MM.1S (cell line): ENCODE results near the gene KDM4C.

Experiments used
- DNase-seq: peaks from one replicate; pipeline ENCODE4 v3.0.0-alpha.2; 2015
- H2AFZ ChIP-seq: fragments of 300-600 bp; sonication (generic); 2 replicates; pipeline ENCODE4 v1.6.0; 2016; ENCODE audit warnings: antibody characterized with exemption, low read length
- H3F3A ChIP-seq: fragments of 300-600 bp; sonication (generic); 2 replicates; pipeline ENCODE4 v1.6.1; 2016; ENCODE audit warnings: mild to moderate bottlenecking, antibody characterized with exemption, low read length, moderate library complexity, mixed read lengths; ENCODE audit not compliant: insufficient read depth
- H3K27ac ChIP-seq: fragments of 300-600 bp; sonication (generic); 2 replicates; pipeline ENCODE4 v1.5.1; 2016; ENCODE audit warnings: mild to moderate bottlenecking, low read length
- H3K27me3 ChIP-seq: fragments of 300-600 bp; sonication (generic); replicated peaks from 2 replicates; pipeline ENCODE4 v1.6.0; 2016; ENCODE audit warnings: low read length; ENCODE audit not compliant: insufficient read depth
- H3K36me3 ChIP-seq: fragments of 300-600 bp; sonication (generic); replicated peaks from 2 replicates; pipeline ENCODE4 v1.6.1; 2016; ENCODE audit warnings: mild to moderate bottlenecking, low read length, mixed read lengths; ENCODE audit not compliant: insufficient read depth
- H3K4me1 ChIP-seq: fragments of 300-600 bp; sonication (generic); 2 replicates; pipeline ENCODE4 v1.6.1; 2016; ENCODE audit warnings: low read length, mixed read lengths
- H3K4me2 ChIP-seq: fragments of 300-600 bp; sonication (generic); 2 replicates; pipeline ENCODE4 v1.6.0; 2016; ENCODE audit warnings: low read depth, low read length
- H3K4me3 ChIP-seq: fragments of 300-600 bp; sonication (generic); 2 replicates; pipeline ENCODE4 v1.5.1; 2016; ENCODE audit warnings: low read length, mixed read lengths
- H3K79me2 ChIP-seq: fragments of 300-600 bp; sonication (generic); 2 replicates; pipeline ENCODE4 v1.6.1; 2016; ENCODE audit warnings: mixed run types, low read length, mixed read lengths
- H3K9ac ChIP-seq: fragments of 300-600 bp; sonication (generic); 2 replicates; pipeline ENCODE4 v1.6.1; 2016; ENCODE audit warnings: low read length, mixed read lengths
- H3K9me2 ChIP-seq: fragments of 300-600 bp; sonication (generic); replicated peaks from 2 replicates; pipeline ENCODE4 v1.6.1; 2016; ENCODE audit warnings: mild to moderate bottlenecking, low read length, mixed read lengths; ENCODE audit not compliant: insufficient read depth
- H3K9me3 ChIP-seq: fragments of 300-600 bp; sonication (generic); replicated peaks from 2 replicates; pipeline ENCODE4 v1.6.1; 2016; ENCODE audit warnings: mild to moderate bottlenecking, low read length, mixed read lengths; ENCODE audit not compliant: insufficient read depth
- H4K20me1 ChIP-seq: fragments of 300-600 bp; sonication (generic); 2 replicates; pipeline ENCODE4 v1.6.1; 2016; ENCODE audit warnings: mild to moderate bottlenecking, low read length, moderate library complexity, mixed read lengths; ENCODE audit not compliant: insufficient read depth
- EZH2 ChIP-seq: fragments of 300-600 bp; sonication (generic); optimal IDR thresholded peaks from 2 replicates; pipeline ENCODE3; 2017; ENCODE audit warnings: low read depth, mild to moderate bottlenecking, antibody characterized with exemption, low read length, mixed read lengths
- EZH2phosphoT487 ChIP-seq: fragments of 300-600 bp; sonication (generic); IDR thresholded peaks from 2 replicates; pipeline ENCODE4 v1.6.1; 2018; ENCODE audit warnings: antibody characterized with exemption, low read length
- TF ChIP-seq, protein P1 (sequence below): fragments of 300-600 bp; sonication (generic); IDR thresholded peaks from 2 replicates; pipeline ENCODE4 v1.5.1; 2016; ENCODE audit warnings: antibody characterized with exemption, low read length, mixed read lengths

Gene KDM4C

GRCh38 chr9:6905850-6906375 is 148.1 kb downstream of the KDM4C start:
- no peaks in the 10 kb centered on the region for H4K20me1 ChIP-seq
- no peaks in the 10 kb centered on the region for H3K9me3 ChIP-seq
- TF ChIP-seq EZH2: no peak
- TF ChIP-seq, protein P1, sequence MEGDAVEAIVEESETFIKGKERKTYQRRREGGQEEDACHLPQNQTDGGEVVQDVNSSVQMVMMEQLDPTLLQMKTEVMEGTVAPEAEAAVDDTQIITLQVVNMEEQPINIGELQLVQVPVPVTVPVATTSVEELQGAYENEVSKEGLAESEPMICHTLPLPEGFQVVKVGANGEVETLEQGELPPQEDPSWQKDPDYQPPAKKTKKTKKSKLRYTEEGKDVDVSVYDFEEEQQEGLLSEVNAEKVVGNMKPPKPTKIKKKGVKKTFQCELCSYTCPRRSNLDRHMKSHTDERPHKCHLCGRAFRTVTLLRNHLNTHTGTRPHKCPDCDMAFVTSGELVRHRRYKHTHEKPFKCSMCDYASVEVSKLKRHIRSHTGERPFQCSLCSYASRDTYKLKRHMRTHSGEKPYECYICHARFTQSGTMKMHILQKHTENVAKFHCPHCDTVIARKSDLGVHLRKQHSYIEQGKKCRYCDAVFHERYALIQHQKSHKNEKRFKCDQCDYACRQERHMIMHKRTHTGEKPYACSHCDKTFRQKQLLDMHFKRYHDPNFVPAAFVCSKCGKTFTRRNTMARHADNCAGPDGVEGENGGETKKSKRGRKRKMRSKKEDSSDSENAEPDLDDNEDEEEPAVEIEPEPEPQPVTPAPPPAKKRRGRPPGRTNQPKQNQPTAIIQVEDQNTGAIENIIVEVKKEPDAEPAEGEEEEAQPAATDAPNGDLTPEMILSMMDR: no peak
- TF ChIP-seq EZH2phosphoT487: no peak
- H3K79me2 ChIP-seq: no peaks in the 10 kb centered on the region
- no peak overlapping the region for H3K27ac ChIP-seq
- H2AFZ ChIP-seq: no peak overlapping the region
- no peaks in the 10 kb centered on the region for H3K27me3 ChIP-seq
- no peak for DNase-seq
- H3K4me2 ChIP-seq: no peak overlapping the region
- H3K9ac ChIP-seq: no peak overlapping the region
- no peaks in the 10 kb centered on the region for H3K4me1 ChIP-seq
- H3K4me3 ChIP-seq: no peak overlapping the region
- H3K9me2 ChIP-seq: no peaks in the 10 kb centered on the region
- no peaks in the 10 kb centered on the region for H3F3A ChIP-seq
- H3K36me3 ChIP-seq: no peaks in the 10 kb centered on the region

GRCh38 chr9:6907772-6908381 is 150.1 kb downstream of the KDM4C start:
- Histone ChIP-seq H3K79me2 (no peaks in the 10 kb centered on the region), H3K27me3 (no peaks in the 10 kb centered on the region), H3K9ac (no peak overlapping the region), H3K27ac (no peak overlapping the region), H3K4me3 (no peak overlapping the region), H3K4me1 (no peaks in the 10 kb centered on the region), H4K20me1 (no peaks in the 10 kb centered on the region), H3K9me3 (no peaks in the 10 kb centered on the region), H3K4me2 (no peak overlapping the region), H3F3A (no peaks in the 10 kb centered on the region), H3K9me2 (no peaks in the 10 kb centered on the region), H3K36me3 (no peaks in the 10 kb centered on the region), H2AFZ (no peak overlapping the region)
- DNase-seq: no peak
- TF ChIP-seq, protein P1: peak; percentile 18; the same call in 1 of the 2 replicates
- no peak for TF ChIP-seq EZH2phosphoT487
- no peak for TF ChIP-seq EZH2

- no peaks in the 10 kb centered on the region for H3K4me1 ChIP-seq
- no peaks in the 10 kb centered on the region for H3K9me2 ChIP-seq
- no peak overlapping the region for H3K9ac ChIP-seq
- no peaks in the 10 kb centered on the region for H3K27me3 ChIP-seq
- no peak for DNase-seq
- TF ChIP-seq, protein P1: no peak
- TF ChIP-seq EZH2 (no peak), EZH2phosphoT487 (no peak)
- no peaks in the 10 kb centered on the region for H3F3A ChIP-seq
- no peak overlapping the region for H3K27ac ChIP-seq
- H3K79me2 ChIP-seq: no peaks in the 10 kb centered on the region
- H3K4me3 ChIP-seq: no peak overlapping the region
- no peaks in the 10 kb centered on the region for H3K36me3 ChIP-seq
- H2AFZ ChIP-seq: no peak overlapping the region
- no peak overlapping the region for H3K4me2 ChIP-seq
- no peaks in the 10 kb centered on the region for H3K9me3 ChIP-seq
- no peaks in the 10 kb centered on the region for H4K20me1 ChIP-seq
Observed at GRCh38 chr9:6909181-6909580, 151.4 kb downstream of the KDM4C start.
